CD4-positive, alpha-beta T cell treated with Interleukin-17A for 4 hours (primary cell): ENCODE results near the gene EDNRB.
"Not testable (repeated sequence)": the region's sequence is repeated elsewhere in the genome, so short reads cannot be mapped to it uniquely, and the experiment has no call there.

Experiments used
- DNase-seq: peaks from one replicate; pipeline ENCODE4 v3.0.0-alpha.2; 2020; ENCODE audit warnings: mixed read lengths

The EDNRB gene

GRCh38 chr13:77894743-77895142 is 23.9 kb downstream of the EDNRB start:
- no peak for DNase-seq

GRCh38 chr13:77893066-77893465 is 25.6 kb downstream of the EDNRB start:
- no peak for DNase-seq

- no peak for DNase-seq
Measured at GRCh38 chr13:77892491-77892890, 26.1 kb downstream of the EDNRB start.

GRCh38 chr13:77891486-77891885 is 27.1 kb downstream of the EDNRB start:
- DNase-seq, result no peak

- no peak for DNase-seq
Measured at GRCh38 chr13:77891041-77891440, 27.6 kb downstream of the EDNRB start.

GRCh38 chr13:77883328-77883727 is 35.3 kb downstream of the EDNRB start:
- no peak for DNase-seq

GRCh38 chr13:77878190-77878589 is 40.4 kb downstream of the EDNRB start:
- DNase-seq, result no peak

- no peak for DNase-seq
Measured at GRCh38 chr13:77876176-77876575, 42.5 kb downstream of the EDNRB start.

GRCh38 chr13:77874406-77874805 is 44.2 kb downstream of the EDNRB start:
- DNase-seq, result no peak

- no peak for DNase-seq
Measured at GRCh38 chr13:77872995-77873394, 45.6 kb downstream of the EDNRB start.

GRCh38 chr13:77871596-77871995 is 47.0 kb downstream of the EDNRB start:
- no peak for DNase-seq

GRCh38 chr13:77868717-77869116 is 49.9 kb downstream of the EDNRB start:
- no peak for DNase-seq

GRCh38 chr13:77866971-77867370 is 51.7 kb downstream of the EDNRB start:
- DNase-seq, result no peak

GRCh38 chr13:77865622-77866021 is 53.0 kb downstream of the EDNRB start:
- DNase-seq, result no peak

- DNase-seq, result no peak
Measured at GRCh38 chr13:77863144-77863543, 55.5 kb downstream of the EDNRB start.

GRCh38 chr13:77861741-77862140 is 56.9 kb downstream of the EDNRB start:
- DNase-seq, result no peak

- DNase-seq, result no peak
Measured at GRCh38 chr13:77860507-77860981, 58.1 kb downstream of the EDNRB start.

GRCh38 chr13:77859450-77859849 is 59.2 kb downstream of the EDNRB start:
- no peak for DNase-seq

GRCh38 chr13:77857531-77858209 is 61.0 kb downstream of the EDNRB start:
- no peak for DNase-seq

- no peak for DNase-seq
Measured at GRCh38 chr13:77853703-77854102, 64.9 kb downstream of the EDNRB start.

- not testable (repeated sequence) for DNase-seq
Measured at GRCh38 chr13:77848050-77848449, 70.6 kb downstream of the EDNRB start.

GRCh38 chr13:77846173-77846572 is 72.5 kb downstream of the EDNRB start:
- no peak for DNase-seq
